ENCODE data around the gene CFLAR. TPM values are rescaled to one million over a fixed set of nuclear protein-coding genes. Genes with fewer than 3 reads are reported as not detected.

The CFLAR gene
- total and polyA plus RNA-seq, 2 of the 13 experiments (the other 11 are each of a cell fraction or from before 2014, with no cell fraction given): 43.8 to 92.1 TPM

DNA sequence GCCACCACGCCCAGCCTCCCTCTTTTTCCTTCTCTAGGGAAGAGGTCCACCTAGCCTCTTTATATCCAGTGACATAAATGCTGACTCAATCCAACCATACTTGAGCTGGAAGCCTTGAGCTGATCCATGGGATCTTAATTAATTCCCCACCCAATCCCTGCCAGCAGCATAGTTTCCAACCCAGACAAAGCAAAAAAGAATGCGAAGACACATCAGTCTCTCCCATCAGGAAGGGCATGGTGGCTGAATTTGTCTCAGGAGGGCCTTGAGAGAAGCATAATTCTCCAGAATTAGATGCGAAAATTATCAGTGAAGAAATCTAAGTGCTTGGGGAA, 89.5 kb downstream of the CFLAR start (continued):
- TF ChIP-seq, protein P1, sequence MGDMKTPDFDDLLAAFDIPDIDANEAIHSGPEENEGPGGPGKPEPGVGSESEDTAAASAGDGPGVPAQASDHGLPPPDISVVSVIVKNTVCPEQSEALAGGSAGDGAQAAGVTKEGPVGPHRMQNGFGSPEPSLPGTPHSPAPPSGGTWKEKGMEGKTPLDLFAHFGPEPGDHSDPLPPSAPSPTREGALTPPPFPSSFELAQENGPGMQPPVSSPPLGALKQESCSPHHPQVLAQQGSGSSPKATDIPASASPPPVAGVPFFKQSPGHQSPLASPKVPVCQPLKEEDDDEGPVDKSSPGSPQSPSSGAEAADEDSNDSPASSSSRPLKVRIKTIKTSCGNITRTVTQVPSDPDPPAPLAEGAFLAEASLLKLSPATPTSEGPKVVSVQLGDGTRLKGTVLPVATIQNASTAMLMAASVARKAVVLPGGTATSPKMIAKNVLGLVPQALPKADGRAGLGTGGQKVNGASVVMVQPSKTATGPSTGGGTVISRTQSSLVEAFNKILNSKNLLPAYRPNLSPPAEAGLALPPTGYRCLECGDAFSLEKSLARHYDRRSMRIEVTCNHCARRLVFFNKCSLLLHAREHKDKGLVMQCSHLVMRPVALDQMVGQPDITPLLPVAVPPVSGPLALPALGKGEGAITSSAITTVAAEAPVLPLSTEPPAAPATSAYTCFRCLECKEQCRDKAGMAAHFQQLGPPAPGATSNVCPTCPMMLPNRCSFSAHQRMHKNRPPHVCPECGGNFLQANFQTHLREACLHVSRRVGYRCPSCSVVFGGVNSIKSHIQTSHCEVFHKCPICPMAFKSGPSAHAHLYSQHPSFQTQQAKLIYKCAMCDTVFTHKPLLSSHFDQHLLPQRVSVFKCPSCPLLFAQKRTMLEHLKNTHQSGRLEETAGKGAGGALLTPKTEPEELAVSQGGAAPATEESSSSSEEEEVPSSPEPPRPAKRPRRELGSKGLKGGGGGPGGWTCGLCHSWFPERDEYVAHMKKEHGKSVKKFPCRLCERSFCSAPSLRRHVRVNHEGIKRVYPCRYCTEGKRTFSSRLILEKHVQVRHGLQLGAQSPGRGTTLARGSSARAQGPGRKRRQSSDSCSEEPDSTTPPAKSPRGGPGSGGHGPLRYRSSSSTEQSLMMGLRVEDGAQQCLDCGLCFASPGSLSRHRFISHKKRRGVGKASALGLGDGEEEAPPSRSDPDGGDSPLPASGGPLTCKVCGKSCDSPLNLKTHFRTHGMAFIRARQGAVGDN (CRISPR knock-in tag; IDR thresholded peaks at IDR 0.05): peak; percentile 41; the same call in 1 of the 2 replicates
- no peak for TF ChIP-seq FOSL2 (CRISPR knock-in tag; IDR thresholded peaks at IDR 0.05)

DNA sequence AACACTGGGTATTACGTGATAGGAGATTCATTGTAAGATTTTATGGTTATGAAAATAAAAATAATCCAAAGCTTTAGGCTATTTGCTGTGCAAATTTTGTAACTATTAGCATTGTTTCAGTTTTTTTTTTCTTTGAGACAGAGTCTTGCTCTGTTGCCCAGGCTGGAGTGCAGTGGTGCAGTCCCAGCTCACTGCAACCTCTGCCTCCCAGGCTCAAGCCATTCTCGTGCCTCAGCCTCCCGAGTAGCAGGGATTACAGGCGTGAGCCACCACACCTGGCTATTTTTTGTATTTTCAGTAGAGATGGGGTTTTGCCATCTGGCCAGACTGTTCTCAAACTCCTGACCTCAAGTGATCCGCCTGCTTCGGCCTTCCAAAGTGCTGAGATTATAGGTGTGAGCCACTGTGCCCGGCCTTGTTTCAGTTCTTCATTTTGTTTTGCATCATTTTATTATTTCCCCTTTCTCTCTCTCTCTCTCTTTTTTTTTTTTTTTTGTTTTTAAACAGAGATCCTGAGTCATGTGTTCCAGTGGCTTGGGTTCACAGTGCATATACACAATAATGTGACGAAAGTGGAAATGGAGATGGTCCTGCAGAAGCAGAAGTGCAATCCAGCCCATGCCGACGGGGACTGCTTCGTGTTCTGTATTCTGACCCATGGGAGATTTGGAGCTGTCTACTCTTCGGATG, 92.7 kb downstream of the CFLAR start:
- Histone ChIP-seq H3K79me2 (ENCODE audit: insufficient read depth, low read length) (no peaks in the 10 kb centered on the region), H4K20me1 (ENCODE audit: insufficient read depth, low read length) (no peaks in the 10 kb centered on the region), H2AFZ (ENCODE audit: low read length) (no peak overlapping the region), H3K4me1 (ENCODE audit: insufficient read depth, low read length) (peaks cover 39% of the 10 kb centered on the region), H3K9me3 (ENCODE audit: low read length) (no peaks in the 10 kb centered on the region), H3K27me3 (ENCODE audit: control insufficient read depth in 1 of 2, insufficient read depth in 2 of 2, low read length in 2 of 2) (no peaks in the 10 kb centered on the region), H3K9ac (ENCODE audit: insufficient read depth, low read depth, low read length) (no peak overlapping the region), H3K27ac (ENCODE audit: extremely low read length, insufficient read depth, low read length) (peak overlapping the region; percentile 23), H3K36me3 (replicated peaks in 1 of 2; ENCODE audit: control insufficient read depth in 1 of 2, insufficient read depth in 2 of 2, low read length in 2 of 2) (peaks cover 21 to 34% of the 10 kb centered on the region in 2 experiments), H3K4me3 (replicated peaks in 1 of 3; ENCODE audit: insufficient read depth in 1 of 3, low read depth in 2 of 3, low read length in 3 of 3) (no peak overlapping the region), H3K4me2 (ENCODE audit: low read depth, low read length) (no peak overlapping the region)
- in situ Hi-C loops (cut with HindIII; ENCODE audit: extremely low pct_ligation_motif_present, low pct_unique_long_range_greater_than_20kb) (no loop called here), intact Hi-C loops (cut with micrococcal nuclease; ENCODE audit: unreplicated experiment) (no loop called here)
- FAIRE-seq (no peak), ATAC-seq (no peak), DNase-seq (ENCODE audit: low spot score) (no peak)
- ChIA-PET CTCF (ENCODE audit: low intra/inter-chr PET ratio, low total read pairs) (no interaction called here), POLR2A (interaction anchor here (0.6 to 1.1 kb wide), 3 partner anchors 23 to 25 kb away, joined by 3 to 4 read pairs (median 3); no protein-coding TSS in a partner anchor)
- WGBS (ENCODE audit: low lambda C conversion rate): 93% methylated on average over 12 of the region's 12 CpGs
- BruUV-seq (replicated peaks): no TSS peak
- no peak for TF ChIP-seq RFXAP (CRISPR knock-in tag; IDR thresholded peaks at IDR 0.05; ENCODE audit: borderline replicate concordance)
- TF ChIP-seq SNAPC2 (CRISPR knock-in tag; IDR thresholded peaks at IDR 0.05): no peak
- TF ChIP-seq, protein P1 (CRISPR knock-in tag; IDR thresholded peaks at IDR 0.05): peak; percentile 26; the same call in 1 of the 2 replicates
- peak; percentile 9; the same call in 1 of the 2 replicates for TF ChIP-seq HNF4A (CRISPR knock-in tag; IDR thresholded peaks at IDR 0.05)
- TF ChIP-seq, protein P2, sequence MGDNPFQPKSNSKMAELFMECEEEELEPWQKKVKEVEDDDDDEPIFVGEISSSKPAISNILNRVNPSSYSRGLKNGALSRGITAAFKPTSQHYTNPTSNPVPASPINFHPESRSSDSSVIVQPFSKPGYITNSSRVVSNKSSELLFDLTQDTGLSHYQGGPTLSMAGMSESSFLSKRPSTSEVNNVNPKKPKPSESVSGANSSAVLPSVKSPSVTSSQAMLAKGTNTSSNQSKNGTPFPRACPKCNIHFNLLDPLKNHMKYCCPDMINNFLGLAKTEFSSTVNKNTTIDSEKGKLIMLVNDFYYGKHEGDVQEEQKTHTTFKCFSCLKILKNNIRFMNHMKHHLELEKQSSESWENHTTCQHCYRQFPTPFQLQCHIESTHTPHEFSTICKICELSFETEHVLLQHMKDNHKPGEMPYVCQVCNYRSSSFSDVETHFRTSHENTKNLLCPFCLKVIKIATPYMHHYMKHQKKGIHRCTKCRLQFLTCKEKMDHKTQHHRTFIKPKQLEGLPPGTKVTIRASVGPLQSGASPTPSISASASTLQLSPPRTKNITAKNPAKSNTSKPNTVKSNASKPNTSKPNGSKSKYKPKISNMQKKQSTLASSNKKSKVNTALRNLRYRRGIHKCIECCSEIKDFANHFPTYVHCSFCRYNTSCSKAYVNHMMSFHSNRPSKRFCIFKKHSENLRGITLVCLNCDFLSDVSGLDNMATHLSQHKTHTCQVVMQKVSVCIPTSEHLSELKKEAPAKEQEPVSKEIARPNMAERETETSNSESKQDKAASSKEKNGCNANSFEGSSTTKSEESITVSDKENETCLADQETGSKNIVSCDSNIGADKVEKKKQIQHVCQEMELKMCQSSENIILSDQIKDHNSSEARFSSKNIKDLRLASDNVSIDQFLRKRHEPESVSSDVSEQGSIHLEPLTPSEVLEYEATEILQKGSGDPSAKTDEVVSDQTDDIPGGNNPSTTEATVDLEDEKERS (CRISPR knock-in tag; IDR thresholded peaks at IDR 0.05): 0 out of 2 replicates have a peak, but pooled peaks have one; percentile 21
- TF ChIP-seq ZNF121 (CRISPR knock-in tag; IDR thresholded peaks at IDR 0.05): peak; percentile 76
- peak; percentile 50; the same call in 1 of the 2 replicates for TF ChIP-seq ZBTB38 (CRISPR knock-in tag; IDR thresholded peaks at IDR 0.05)
